OCI-LY1 (cell line): ENCODE data around the gene NPIPB4.
"Not testable (repeated sequence)": the region's sequence is repeated elsewhere in the genome, so short reads cannot be mapped to it uniquely, and the experiment has no call there.

Source experiments
- CTCF ChIP-seq: fragments of 200-600 bp; sonication (generic), shearing (Covaris generic); IDR thresholded peaks from 2 replicates; pipeline ENCODE4 v1.5.1; 2017; ENCODE audit warnings: mild to moderate bottlenecking, antibody characterized with exemption, low read length, moderate library complexity, mixed read lengths
- EZH2 ChIP-seq: fragments of 200-600 bp; sonication (generic), shearing (Covaris generic); IDR thresholded peaks from 2 replicates; pipeline ENCODE4 v1.8.0; 2017; ENCODE audit warnings: borderline replicate concordance, mixed run types, mild to moderate bottlenecking, antibody characterized with exemption, low read length, moderate library complexity, mixed read lengths

- TF ChIP-seq CTCF, EZH2: not testable (repeated sequence)
These were observed 64.2 kb downstream of the NPIPB4 start for GRCh38 chr16:21793310-21793709.
